K562 (cell line): ENCODE measurements around the gene MB21D2. TPM values are rescaled to one million over a fixed set of nuclear protein-coding genes. Genes with fewer than 3 reads are reported as not detected.

Experiments used
- CBFA2T3 ChIP-seq: fragments of 450-650 bp; IDR thresholded peaks from 2 replicates; pipeline ENCODE4 v1.6.1; 2017
- CBX2 ChIP-seq: fragments of 200-600 bp; sonication (generic); IDR thresholded peaks from one replicate; pipeline ENCODE4 v1.6.1; 2012; ENCODE audit warnings: mild to moderate bottlenecking, low read length, inconsistent platforms; ENCODE audit not compliant: insufficient read depth, poor library complexity, severe bottlenecking
- FOXJ2 ChIP-seq: fragments of 200-800 bp; sonication (Bioruptor generic); IDR thresholded peaks from 2 replicates; pipeline ENCODE4 v1.6.1; 2016; ENCODE audit warnings: missing genetic modification characterization, missing compliant biosample characterization
- MED1 ChIP-seq: sonication (generic); formaldehyde crosslinking; IDR thresholded peaks from 2 replicates; pipeline ENCODE4 v1.8.1; 2023; ENCODE audit warnings: missing genetic modification reagents, borderline replicate concordance
- PCBP1 ChIP-seq: fragments of 200-400 bp; formaldehyde crosslinking; IDR thresholded peaks from 2 replicates; pipeline ENCODE4 v1.6.1; 2018; ENCODE audit warnings: mild to moderate bottlenecking, low read depth, low read length; ENCODE audit not compliant: poor library complexity, severe bottlenecking
- SIN3A ChIP-seq, 2 experiments: fragments of 150-350 bp in 1 of 2; IDR thresholded peaks; 2 replicates each; pipeline ENCODE4 v1.6.1; 2011 to 2016; ENCODE audit warnings: borderline replicate concordance in 2 of 2, low read depth in 2 of 2, low read length in 2 of 2, mild to moderate bottlenecking in 2 of 2, moderate library complexity in 2 of 2; ENCODE audit not compliant: control insufficient read depth in 1 of 2
- ZNF143 ChIP-seq: sonication (generic); formaldehyde crosslinking; IDR thresholded peaks from 2 replicates; pipeline ENCODE4 v1.9.0; 2022; ENCODE audit warnings: mild to moderate bottlenecking, missing genetic modification reagents
- ZNF609 ChIP-seq: sonication (generic); formaldehyde crosslinking; IDR thresholded peaks from 2 replicates; pipeline ENCODE4 v1.8.1; 2023; ENCODE audit warnings: missing genetic modification reagents, mild to moderate bottlenecking, borderline replicate concordance
- polyA plus RNA-seq, 8 experiments: library from polyadenylated mRNA; depleted of rRNA in 4 of 8; stranded (reverse) in 5 of 8; unstranded in 3 of 8; fragments of >200 nt; fragmentation: Nextera tagmentation in 2 of 8; fragmentation: Illumina TruSeq in 1 of 8; extraction: Ambion mirVana in 2 of 8; extraction: Trizol in 1 of 8; gene quantifications; 2 replicates each; pipeline versions ENCODE4 v1.2.1 to v1.2.3, GENCODE V29; 2011 to 2014; ENCODE audit warnings: inconsistent platforms in 1 of 8, missing spikeins in 1 of 8
- total RNA-seq, 7 experiments: library from RNA; depleted of rRNA in 6 of 7; stranded (reverse); fragments of >200 nt in 6 of 7; fragmentation: Illumina TruSeq in 2 of 7; extraction: Trizol in 2 of 7; gene quantifications; 2 replicates each; pipeline versions ENCODE4 v1.2.1 to v1.2.3, GENCODE V29; 2011 to 2021; ENCODE audit warnings: low replicate concordance in 1 of 7

Gene MB21D2
- total and polyA plus RNA-seq, 9 of the 15 experiments (the other 6 are each of a cell fraction or from before 2014, with no cell fraction given): 0.01 TPM; not detected in 8

- no peak for TF ChIP-seq ZNF609 (CRISPR knock-in tag)
- TF ChIP-seq CBFA2T3: no peak
- no peak for TF ChIP-seq ZNF143
- no peak for TF ChIP-seq MED1
- no peak for TF ChIP-seq PCBP1
- TF ChIP-seq SIN3A (IDR thresholded peaks at IDR 0.05; ENCODE audit: borderline replicate concordance in 2 of 2, control insufficient read depth in 1 of 2, low read depth in 2 of 2, low read length in 2 of 2): no peak
- TF ChIP-seq FOXJ2 (tag): no peak
- no peak for TF ChIP-seq CBX2
These were observed 60.4 kb downstream of the MB21D2 start (continued) for GRCh38 chr3:192857260-192857661.
